ENCODE measurements around the gene BRCA1. TPM values are rescaled to one million over a fixed set of nuclear protein-coding genes. Genes with fewer than 3 reads are reported as not detected.

BRCA1 gene
- total RNA-seq, 2 experiments from 2014 or later = 62.5 to 66.5 TPM

DNA sequence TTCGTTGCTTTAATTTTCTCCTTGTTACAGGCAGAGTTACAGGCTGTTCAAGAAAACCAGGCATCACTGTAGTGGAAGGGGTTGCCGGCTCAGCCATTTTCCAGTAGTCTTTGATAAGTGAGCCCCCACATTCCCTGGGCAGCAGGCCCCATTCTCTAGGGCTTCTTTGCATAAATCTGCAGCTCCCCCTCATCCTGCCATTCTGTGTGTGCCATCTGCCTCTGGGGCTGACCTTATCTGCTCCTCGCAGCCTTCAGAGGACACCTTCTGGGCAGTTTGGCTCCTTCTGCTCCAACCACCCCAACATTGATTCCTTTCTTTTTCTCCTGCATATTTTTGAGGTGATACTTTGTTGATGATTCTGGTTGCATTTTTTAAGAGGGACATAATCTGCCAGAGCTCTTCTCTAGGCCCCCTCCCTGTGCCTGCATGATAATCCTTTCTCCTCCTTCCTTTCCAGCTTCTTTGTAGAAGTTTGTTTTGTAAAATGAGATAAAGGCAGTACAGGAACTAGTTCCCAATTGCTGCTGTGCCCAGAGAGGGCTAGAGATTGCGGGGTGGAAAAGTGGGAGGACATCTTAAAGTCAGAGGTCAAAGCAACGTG is 83.0 kb downstream of the BRCA1 start:
- POLR2A ChIA-PET = interaction anchor here (1.5 to 1.7 kb wide), 2 partner anchors 36 to 43 kb away, joined by 3 to 4 read pairs; partner anchors contain the start of gene IFI35
- H3K27me3 Mint-ChIP-seq = no peaks in the 10 kb centered on the region
- DNase-seq = no peak
- no peak overlapping the region for H3K4me3 Mint-ChIP-seq
- CTCF ChIA-PET = no interaction called here
- no peak overlapping the region for H3K27ac Mint-ChIP-seq
- no peaks in the 10 kb centered on the region for H3K4me1 Mint-ChIP-seq
- no peaks in the 10 kb centered on the region for H3K9me3 Mint-ChIP-seq
- peaks cover 32% of the 10 kb centered on the region for H3K36me3 Mint-ChIP-seq (ENCODE audit: low read depth)

DNA sequence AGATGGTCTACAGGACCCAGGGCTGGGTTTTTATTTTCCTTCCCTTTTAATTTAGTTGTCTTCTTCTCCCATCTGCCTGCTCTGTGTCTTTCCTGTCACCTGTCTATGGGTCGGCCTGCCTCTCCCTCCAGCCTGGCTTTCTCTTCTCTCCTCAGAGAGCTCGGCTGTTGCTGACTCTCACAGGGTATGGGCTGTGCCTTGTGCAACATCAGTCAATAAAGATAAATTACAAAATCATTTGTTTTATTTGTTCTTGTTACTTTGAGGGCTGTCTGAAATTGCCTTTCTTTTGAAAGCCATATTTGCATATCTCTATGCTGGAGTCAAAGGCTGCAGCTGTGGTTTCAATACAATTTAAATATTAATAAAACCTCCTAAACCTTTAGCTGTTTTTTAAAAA is 84.5 kb downstream of the BRCA1 start:
- POLR2A ChIA-PET = no interaction called here

DNA sequence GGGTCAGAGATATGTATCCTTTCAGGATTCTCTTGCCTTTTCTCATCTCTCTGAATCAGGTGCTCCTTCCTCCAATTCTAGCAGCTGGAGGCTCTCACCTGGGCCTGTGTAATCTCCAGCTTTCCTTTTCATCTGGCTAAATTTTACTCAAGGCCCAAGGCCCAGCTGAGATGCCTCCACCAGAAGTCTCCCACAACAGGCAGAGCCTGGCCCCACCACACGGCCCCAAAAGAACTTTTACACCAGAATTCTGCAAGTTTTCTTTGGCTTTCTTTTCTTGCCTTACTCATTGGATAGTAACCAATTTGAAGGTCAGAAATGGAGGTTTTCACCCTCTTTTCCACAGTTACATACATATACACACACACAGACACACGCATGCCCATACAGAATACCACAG is 85.5 kb downstream of the BRCA1 start:
- CTCF ChIA-PET = interaction anchor here (1.4 kb wide), 1 partner anchor 15 kb away, joined by 3 read pairs; no protein-coding TSS in a partner anchor
- POLR2A ChIA-PET = no interaction called here
- H3K27ac Mint-ChIP-seq = no peak overlapping the region

More for the DNA sequence above, 84.5 kb downstream of the BRCA1 start:
- Mint-ChIP-seq H3K4me3 (no peak overlapping the region), H3K27ac (no peak overlapping the region), H3K4me1 (no peaks in the 10 kb centered on the region), H3K9me3 (no peaks in the 10 kb centered on the region), H3K36me3 (ENCODE audit: low read depth) (peaks cover 27% of the 10 kb centered on the region), H3K27me3 (no peaks in the 10 kb centered on the region)
- CTCF ChIA-PET = interaction anchor here (0.7 to 1.4 kb wide), 2 partner anchors 16 to 1608 kb away, joined by 3 read pairs; no protein-coding TSS in a partner anchor
- DNase-seq = no peak

DNA sequence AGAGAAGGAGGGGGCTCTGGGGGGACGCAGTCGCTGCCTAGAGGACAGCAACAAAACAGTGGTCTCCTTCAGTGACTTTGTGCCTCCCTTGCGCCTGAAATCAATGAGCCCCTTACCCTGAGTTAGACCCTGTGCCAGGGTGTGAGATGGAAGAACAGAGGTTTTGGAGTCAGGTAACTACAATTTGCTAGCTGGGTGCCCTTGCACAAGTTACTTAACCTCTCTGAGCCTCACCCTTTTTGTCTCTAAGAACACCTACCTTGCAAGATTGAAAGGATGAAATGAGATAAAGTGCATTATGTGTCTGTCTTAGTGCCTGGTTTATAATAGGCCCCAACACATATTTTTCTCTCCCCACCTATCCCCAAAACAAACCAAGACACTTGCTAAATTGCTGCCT is 90.3 kb downstream of the BRCA1 start:
- DNase-seq = no peak
- H3K27me3 Mint-ChIP-seq = no peaks in the 10 kb centered on the region
- no peaks in the 10 kb centered on the region for H3K36me3 Mint-ChIP-seq (ENCODE audit: low read depth)
- no peak overlapping the region for H3K27ac Mint-ChIP-seq
- ChIA-PET POLR2A (no interaction called here), CTCF (no interaction called here)
- H3K4me3 Mint-ChIP-seq = no peak overlapping the region
- no peaks in the 10 kb centered on the region for H3K4me1 Mint-ChIP-seq
- H3K9me3 Mint-ChIP-seq = no peaks in the 10 kb centered on the region

More for the DNA sequence above, 85.5 kb downstream of the BRCA1 start:
- Mint-ChIP-seq H3K36me3 (ENCODE audit: low read depth) (peaks cover 18% of the 10 kb centered on the region), H3K4me3 (no peak overlapping the region), H3K27me3 (no peaks in the 10 kb centered on the region), H3K4me1 (no peaks in the 10 kb centered on the region), H3K9me3 (no peaks in the 10 kb centered on the region)
- DNase-seq = no peak

DNA sequence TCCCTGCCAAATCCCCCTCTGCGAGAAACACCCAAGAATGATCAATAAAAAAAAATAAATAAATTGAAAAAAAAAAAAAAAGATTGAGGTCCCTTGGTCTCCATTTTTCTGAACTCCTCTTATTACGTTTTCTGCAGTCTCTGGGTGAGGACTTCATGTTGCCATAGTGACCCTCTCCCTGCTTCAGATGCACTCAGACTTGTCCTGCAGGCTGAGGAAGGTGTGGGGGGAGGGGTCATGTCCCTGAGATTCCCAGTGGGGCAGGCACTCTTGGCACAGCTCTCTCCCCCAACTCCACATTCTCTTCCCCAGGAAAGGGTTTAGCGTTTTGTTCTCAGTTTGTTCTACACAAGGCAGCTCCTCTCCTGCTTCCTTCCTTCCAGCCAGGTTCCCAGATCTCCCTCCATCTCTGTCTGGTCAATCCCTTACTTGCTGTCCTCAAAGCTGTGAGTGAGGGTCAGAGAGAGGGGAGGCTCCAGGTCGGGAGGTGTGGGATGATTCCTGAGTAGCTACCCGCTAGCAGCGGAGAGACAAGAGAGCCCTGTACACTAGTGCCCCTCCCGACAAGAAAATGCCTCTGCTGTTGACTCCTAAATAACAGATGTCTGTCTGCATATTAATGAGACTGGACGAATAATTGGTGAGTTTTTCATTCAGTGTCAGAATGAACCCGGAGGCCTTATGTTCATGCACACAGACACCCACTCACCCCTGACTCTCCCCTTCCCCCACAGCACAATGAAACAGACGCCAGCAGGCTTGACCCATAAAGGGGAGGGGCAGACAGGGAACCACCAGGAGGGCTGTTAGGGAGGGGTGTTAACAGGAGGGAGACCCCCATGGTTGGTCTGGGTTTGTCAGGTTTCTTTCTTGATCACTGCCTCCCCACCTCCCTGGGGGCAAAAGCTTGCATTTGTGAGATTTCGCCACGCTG is 90.9 kb downstream of the BRCA1 start:
- Mint-ChIP-seq H3K36me3 (ENCODE audit: low read depth) (no peaks in the 10 kb centered on the region), H3K27me3 (no peaks in the 10 kb centered on the region), H3K4me1 (no peaks in the 10 kb centered on the region), H3K9me3 (no peaks in the 10 kb centered on the region), H3K4me3 (no peak overlapping the region), H3K27ac (no peak overlapping the region)
- DNase-seq = no peak
- ChIA-PET POLR2A (no interaction called here), CTCF (no interaction called here)

DNA sequence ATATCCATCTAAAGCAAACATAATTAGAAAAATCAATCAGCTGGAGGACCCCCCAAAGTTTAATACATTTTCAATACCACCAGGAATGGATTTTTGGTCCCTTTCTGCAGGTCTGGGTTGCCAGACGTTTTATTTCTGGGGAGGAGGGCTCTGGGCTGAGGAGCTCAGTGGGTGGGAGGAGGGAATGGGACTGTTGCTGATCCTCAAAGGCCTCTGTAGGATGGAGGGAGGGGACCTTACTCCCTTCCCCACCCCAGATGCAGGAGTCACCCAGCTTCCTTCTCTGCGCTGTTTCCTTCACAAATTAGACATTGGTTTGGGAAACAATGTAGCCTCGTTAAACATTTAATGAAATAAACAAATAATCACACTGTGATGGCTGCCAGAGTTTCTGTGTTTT is 93.5 kb downstream of the BRCA1 start:
- H3K27ac Mint-ChIP-seq = no peak overlapping the region
- POLR2A ChIA-PET = no interaction called here
- no peak for DNase-seq

DNA sequence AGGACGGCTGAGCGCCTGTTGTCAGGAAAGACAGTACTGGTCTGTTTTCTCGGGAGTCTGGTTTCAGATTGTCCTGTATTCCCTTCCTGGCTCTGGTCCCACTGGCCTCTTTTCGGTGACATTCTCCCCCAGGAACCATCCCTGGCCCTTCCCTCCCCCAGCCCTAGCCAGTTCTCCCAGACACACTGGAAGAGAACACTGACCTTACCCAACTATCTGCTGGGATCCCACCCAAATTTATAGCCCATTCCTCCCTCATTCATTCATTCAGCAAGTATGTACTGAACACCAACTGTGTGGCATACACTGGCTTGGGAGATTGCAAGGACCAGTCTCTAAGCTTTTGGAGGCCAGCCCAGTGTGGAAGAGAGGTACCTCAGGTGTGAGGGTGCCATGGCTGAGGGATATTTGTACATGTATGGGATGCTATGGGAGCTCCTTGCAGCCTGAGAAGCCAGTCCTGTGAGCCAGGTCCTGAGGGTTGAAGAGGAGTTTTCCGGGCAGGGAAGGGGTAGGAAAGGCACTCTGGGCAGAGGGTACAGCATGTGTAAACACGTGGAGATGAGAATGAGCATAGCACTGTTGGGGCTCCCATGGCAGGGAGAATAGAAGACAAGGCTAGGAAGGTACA is 94.9 kb downstream of the BRCA1 start:
- ChIA-PET POLR2A (no interaction called here), CTCF (no interaction called here)
- H3K36me3 Mint-ChIP-seq (ENCODE audit: low read depth) = no peaks in the 10 kb centered on the region
- peaks cover 3% of the 10 kb centered on the region for H3K4me1 Mint-ChIP-seq
- peaks cover 9% of the 10 kb centered on the region for H3K27me3 Mint-ChIP-seq
- no peak for DNase-seq
- no peaks in the 10 kb centered on the region for H3K9me3 Mint-ChIP-seq
- no peak overlapping the region for H3K27ac Mint-ChIP-seq
- no peak overlapping the region for H3K4me3 Mint-ChIP-seq

More for the DNA sequence above, 93.5 kb downstream of the BRCA1 start:
- Mint-ChIP-seq H3K4me3 (no peak overlapping the region), H3K4me1 (no peaks in the 10 kb centered on the region), H3K27me3 (peaks cover 3% of the 10 kb centered on the region), H3K9me3 (no peaks in the 10 kb centered on the region), H3K36me3 (ENCODE audit: low read depth) (no peaks in the 10 kb centered on the region)
- CTCF ChIA-PET = interaction anchor here (0.6 kb wide), 1 partner anchor 36 kb away, joined by 3 read pairs; no protein-coding TSS in a partner anchor

DNA sequence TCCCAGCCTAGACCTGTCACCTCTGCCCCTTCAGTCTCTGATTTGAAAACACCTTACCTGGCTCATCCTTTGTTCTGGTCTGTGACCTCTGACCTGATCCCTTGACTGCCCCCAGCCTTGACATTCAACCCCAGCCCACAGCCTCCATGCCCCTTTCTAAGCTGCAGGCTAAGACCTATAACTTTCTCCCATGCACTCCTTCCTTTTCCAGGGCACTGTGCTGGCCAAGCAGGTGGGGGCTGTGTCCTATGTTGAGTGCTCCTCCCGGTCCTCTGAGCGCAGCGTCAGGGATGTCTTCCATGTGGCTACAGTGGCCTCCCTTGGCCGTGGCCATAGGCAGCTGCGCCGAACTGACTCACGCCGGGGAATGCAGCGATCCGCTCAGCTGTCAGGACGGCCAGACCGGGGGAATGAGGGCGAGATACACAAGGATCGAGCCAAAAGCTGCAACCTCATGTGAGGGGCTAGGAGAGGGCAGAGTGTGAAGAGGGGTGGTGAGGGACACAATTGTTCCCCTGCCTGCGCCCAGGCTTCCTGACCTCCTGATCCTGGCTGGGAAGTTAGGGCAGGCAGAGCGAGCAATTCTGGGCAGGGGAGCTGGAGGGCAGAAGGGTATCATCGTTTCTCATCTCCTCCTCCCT is 96.8 kb downstream of the BRCA1 start:
- Mint-ChIP-seq H3K4me1 (peaks cover 14% of the 10 kb centered on the region), H3K36me3 (ENCODE audit: low read depth) (no peaks in the 10 kb centered on the region), H3K9me3 (no peaks in the 10 kb centered on the region), H3K27me3 (peaks cover 18% of the 10 kb centered on the region), H3K27ac (no peak overlapping the region), H3K4me3 (no peak overlapping the region)
- CTCF ChIA-PET = interaction anchor here (0.8 kb wide), 1 partner anchor 9 kb away, joined by 3 read pairs; no protein-coding TSS in a partner anchor
- no peak for DNase-seq
- POLR2A ChIA-PET = interaction anchor here (1.2 to 2.0 kb wide), 3 partner anchors 21 to 288 kb away, joined by 3 to 7 read pairs (median 3); partner anchors contain the start of gene IFI35

DNA sequence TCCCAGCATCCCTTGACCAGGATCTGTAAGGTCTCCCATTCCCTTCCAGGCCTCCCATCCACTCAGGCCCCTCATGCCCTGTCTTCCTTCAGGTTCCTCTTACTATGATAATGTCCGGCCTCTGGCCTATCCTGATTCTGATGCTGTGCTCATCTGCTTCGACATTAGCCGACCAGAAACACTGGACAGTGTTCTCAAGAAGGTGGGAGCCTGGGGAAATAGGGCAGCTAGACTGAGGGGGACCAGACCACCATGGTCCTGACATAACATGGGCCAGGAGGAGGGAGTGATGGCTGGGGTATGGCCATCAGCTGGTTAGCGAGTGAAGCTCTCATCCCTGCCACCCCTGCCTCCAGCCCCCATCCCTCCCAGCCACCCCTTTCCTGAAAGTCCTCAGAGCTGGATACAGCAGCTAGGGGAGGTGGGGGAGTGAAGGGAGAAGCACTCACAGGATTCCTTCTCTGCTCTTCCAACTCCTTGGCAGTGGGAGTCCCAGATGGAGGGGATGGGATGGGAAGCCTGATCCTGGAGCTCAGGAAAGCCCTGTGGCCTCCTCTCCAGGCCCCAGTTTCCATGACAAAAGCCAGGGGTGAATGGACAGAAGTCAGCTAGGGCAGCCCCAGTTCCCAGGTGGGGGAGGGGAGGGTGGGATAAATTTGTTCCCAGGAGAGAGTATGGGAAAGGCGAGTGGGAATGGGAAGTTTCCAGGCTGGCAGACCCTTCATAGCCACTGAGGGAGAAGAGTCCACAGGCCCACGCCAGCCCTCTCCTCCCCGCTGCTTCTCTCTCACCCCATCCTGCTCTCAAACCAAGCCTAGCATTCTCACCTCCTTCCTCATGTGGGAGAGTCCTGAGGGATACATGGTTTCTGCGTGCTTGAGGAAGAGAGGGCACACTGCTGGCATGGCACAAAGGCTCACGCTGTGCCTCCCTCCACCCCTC is 97.8 kb downstream of the BRCA1 start:
- no peak overlapping the region for H3K4me3 Mint-ChIP-seq
- no peaks in the 10 kb centered on the region for H3K9me3 Mint-ChIP-seq
- no peak overlapping the region for H3K27ac Mint-ChIP-seq
- ChIA-PET POLR2A (interaction anchor here (1.3 to 2.0 kb wide), 2 partner anchors 21 to 28 kb away, joined by 3 to 7 read pairs; partner anchors contain the start of gene IFI35), CTCF (interaction anchor here (0.6 kb wide), 1 partner anchor 19 kb away, joined by 5 read pairs; no protein-coding TSS in a partner anchor)
- H3K27me3 Mint-ChIP-seq = peaks cover 18% of the 10 kb centered on the region
- DNase-seq = no peak
- H3K36me3 Mint-ChIP-seq (ENCODE audit: low read depth) = no peaks in the 10 kb centered on the region
- H3K4me1 Mint-ChIP-seq = peaks cover 14% of the 10 kb centered on the region

DNA sequence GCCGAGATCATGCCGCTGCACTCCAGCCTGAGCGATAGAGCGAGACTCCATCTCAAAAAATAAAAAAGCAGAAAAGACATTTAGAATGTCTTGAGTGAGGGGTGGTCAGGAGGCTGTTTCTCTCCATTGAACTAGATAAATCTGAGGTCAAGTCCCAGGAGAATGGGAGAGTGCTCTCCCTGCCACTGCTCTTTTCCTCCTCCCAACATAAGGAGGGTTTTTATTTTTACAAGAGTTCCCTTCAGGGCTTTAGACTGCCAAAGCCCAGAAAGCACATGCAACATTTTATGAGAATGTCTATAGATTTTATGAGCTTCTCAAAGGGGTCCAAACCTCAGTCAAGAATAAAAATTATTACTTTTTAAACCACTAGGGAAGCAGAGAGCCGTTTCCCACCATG is 98.6 kb downstream of the BRCA1 start:
- peaks cover 16% of the 10 kb centered on the region for H3K4me1 Mint-ChIP-seq
- no peak for DNase-seq
- H3K4me3 Mint-ChIP-seq = no peak overlapping the region
- ChIA-PET POLR2A (interaction anchor here (2.0 kb wide), 1 partner anchor 28 kb away, joined by 7 read pairs; no protein-coding TSS in a partner anchor), CTCF (no interaction called here)
- peaks cover 19% of the 10 kb centered on the region for H3K27me3 Mint-ChIP-seq
- no peaks in the 10 kb centered on the region for H3K36me3 Mint-ChIP-seq (ENCODE audit: low read depth)
- no peak overlapping the region for H3K27ac Mint-ChIP-seq
- no peaks in the 10 kb centered on the region for H3K9me3 Mint-ChIP-seq

DNA sequence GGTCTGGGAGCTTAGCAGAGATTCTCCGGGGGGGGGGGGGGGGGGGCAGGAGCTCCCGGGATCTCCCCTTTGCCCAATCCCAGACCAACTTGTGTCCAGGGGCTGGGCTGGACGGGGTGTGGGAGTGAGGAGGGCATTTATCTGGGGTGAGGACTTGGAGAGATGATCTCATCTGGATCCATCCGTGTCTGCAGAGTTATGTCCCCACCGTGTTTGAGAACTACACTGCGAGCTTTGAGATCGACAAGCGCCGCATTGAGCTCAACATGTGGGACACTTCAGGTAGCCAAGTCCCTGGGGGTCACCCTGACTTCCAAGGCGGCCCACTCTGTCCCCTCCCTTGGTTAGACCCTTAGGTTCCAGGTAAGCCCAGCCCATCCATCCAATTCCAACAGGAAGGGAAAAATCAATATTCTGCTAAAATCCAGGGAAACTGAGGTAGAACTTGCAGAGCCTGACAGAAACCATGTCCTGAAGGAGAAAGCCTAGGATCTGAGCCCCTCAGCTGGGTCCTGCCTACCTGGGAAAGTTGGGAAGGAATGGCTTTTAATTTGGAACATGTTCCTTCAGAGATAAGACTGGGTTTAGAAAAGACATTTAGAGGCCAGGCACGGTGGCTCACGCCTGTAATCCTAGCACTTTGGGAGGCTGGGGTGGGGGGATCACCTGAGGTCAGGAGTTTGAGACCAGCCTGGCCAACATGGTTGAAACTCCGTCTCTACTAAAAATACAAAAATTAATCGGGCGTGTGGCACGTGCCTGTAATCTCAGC is 99.2 kb downstream of the BRCA1 start:
- Mint-ChIP-seq H3K27ac (no peak overlapping the region), H3K4me1 (peaks cover 18% of the 10 kb centered on the region), H3K36me3 (ENCODE audit: low read depth) (no peaks in the 10 kb centered on the region), H3K27me3 (peaks cover 19% of the 10 kb centered on the region), H3K9me3 (no peaks in the 10 kb centered on the region), H3K4me3 (no peak overlapping the region)
- POLR2A ChIA-PET = interaction anchor here (2.0 to 2.8 kb wide), 2 partner anchors 27 to 28 kb away, joined by 7 to 22 read pairs; partner anchors contain the start of gene RPL27
- no peak for DNase-seq
- CTCF ChIA-PET = no interaction called here
